Dedifferentiated amniotic fluid mesenchymal stem cell (primary cell): Measurements from ENCODE around the gene EBPL.

Source experiments
- DNase-seq: peaks from one replicate; pipeline ENCODE4 v3.0.0-alpha.2; 2016; ENCODE audit errors: extremely low spot score

The EBPL gene

DNA sequence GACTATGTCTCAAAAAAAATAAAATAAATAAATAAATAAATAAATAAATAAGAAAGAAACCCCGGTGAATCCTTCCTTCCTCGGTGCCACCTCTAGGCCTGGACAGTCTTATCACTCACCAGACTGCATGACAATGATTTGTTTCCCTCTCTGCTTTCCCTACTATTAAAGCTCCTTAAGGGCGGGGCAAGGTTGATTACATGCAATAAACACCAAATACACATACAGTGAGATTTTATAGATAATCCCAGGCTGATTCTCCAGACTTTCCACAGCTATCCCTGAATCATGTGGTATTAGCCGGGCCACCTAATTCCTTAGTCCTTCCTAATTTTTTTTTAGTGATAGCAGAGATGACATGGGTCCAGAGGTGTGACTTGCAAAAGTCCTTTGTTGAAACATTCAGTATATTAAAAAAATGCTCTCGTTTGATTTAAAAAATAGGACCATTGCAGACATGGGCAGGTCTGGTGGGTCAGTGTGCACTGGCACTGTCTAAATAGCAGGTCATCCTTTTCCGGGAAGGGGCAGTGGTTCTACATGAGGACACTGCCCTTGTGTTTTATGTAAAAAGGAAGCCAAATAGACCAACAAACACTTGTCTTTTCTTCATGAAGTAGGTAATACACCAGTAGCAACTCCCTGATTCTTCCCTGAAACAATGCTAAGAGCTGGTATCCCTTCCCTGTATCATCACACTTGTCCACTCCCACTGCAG, 14.5 kb downstream of the EBPL start:
- no peak for DNase-seq

- no peak for DNase-seq
These were observed 20.5 kb downstream of the EBPL start for GRCh38 chr13:49670828-49671227.

GRCh38 chr13:49669735-49670309, 21.5 kb downstream of the EBPL start:
- peak; percentile 39 for DNase-seq

GRCh38 chr13:49667773-49668172, 23.5 kb downstream of the EBPL start:
- DNase-seq = no peak

DNA sequence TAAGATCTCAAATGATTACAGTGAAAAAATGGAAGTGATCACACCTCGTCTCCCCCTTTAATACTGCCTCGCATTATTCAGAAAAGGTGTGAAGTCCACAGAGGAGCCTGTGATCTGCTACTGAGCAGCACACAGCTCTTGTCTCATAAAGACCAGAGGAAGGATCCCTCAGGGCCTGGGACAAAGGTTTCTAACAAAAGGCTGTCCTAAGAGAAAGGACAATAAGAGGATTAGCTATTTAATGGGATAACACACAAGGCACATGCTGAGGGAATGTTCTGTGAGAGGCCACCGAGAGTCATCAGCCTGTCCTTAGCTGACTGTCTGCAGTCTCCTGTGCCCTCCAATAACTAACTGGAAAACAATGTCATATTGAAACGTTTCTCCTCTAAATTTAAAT, 26.7 kb downstream of the EBPL start:
- no peak for DNase-seq

DNA sequence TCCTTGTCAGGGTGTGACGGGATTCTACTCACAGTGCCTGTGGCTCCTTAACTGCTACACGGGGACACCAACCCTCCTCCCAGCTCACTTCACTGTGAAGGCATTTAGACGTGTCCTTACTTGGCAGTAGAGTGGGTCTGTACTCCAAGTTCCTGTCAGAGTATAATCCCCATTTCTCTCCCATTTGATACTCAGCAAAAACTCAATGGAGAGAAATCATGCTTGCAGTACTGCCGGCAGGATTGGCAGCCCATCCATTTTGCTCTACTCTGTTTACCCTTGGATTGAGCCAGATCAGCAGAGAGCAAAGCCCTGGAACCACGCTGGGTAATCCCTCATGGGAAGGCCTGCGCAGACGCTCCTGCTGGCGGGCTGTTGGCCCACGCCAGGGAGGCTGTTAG, 34.0 kb downstream of the EBPL start:
- no peak for DNase-seq

GRCh38 chr13:49655906-49656305, 35.4 kb downstream of the EBPL start:
- no peak for DNase-seq

DNA sequence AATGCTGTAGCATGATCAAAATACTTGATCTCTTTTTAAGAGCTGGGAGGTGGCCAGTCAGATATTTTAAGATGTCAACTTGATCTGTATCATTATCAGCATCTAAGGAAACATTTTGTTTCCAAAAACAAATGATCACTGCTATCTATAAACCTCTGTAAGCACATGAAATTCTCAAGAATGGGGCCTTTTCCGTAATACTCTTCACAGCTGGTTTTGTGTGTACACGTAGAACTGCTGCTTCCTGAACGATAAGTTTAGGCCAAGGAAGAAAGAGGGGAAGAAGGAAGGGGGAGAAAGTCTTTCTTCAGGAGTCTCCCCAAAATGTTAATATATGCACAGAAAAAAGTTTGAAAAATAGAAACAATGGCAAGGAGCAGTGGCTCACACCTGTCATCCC, 37.3 kb downstream of the EBPL start:
- no peak for DNase-seq

DNA sequence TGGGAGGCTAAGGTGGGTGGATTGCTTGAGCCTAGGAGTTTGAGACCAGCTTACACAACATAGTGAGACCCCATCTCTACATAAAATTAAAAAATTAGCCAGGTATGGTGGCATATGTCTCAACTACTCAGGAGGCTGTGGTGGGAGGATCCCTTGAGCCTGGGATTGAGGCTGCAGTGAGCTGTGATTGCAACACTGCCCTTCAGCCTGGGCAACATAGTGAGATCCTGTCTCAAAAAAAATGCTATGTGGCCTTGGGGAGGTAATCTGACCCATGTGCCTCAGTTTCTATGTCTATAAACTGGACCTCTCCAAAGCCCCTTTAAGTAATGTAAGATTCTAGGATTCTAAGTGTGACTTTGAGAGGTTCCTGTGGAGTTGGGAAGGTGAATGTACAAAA, 37.8 kb downstream of the EBPL start:
- no peak for DNase-seq

DNA sequence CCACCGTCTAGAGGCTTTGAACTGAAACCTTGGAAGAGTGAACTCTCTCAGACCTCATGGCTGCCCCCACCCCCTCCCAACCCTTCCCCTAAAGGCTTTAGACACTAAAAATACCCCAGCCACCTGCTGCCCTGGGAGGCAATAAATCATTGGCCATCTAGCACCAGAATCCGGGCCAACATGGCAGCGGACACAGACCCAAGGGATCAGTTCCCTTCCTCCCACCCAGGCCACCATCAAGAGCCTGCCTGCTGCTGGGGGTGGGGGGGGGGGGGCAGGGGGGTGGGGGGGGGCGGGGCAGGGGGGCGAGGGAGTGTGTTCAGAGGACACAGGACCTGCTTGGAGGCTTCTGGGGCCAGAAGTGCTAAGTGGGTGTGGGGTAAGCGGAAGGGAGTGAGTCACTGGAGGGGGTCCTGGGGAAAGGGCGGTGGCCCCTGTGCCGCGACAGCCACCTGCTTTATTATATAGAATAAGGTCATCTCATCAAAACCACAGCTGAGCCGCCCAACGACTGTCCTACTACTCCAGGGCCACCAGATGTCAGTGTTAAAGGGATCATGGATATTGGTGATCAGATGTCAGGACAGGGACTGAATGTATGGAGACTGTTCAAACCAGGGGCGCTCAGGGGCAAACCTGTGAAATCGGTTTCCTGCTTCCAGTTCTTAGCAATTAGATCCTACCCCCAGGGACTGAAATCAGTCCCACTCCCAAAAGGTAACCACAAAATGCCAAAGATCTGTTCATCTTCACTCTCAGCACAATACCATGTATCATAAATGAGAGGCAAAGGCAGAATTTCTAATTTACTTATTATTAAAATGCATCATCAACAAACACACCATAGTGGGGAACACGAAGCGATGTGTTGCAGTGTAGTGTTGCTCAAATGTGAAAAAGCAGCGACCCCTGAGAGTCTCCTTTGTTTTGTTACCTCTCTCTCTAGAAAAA, 38.7 kb downstream of the EBPL start:
- no peak for DNase-seq

DNA sequence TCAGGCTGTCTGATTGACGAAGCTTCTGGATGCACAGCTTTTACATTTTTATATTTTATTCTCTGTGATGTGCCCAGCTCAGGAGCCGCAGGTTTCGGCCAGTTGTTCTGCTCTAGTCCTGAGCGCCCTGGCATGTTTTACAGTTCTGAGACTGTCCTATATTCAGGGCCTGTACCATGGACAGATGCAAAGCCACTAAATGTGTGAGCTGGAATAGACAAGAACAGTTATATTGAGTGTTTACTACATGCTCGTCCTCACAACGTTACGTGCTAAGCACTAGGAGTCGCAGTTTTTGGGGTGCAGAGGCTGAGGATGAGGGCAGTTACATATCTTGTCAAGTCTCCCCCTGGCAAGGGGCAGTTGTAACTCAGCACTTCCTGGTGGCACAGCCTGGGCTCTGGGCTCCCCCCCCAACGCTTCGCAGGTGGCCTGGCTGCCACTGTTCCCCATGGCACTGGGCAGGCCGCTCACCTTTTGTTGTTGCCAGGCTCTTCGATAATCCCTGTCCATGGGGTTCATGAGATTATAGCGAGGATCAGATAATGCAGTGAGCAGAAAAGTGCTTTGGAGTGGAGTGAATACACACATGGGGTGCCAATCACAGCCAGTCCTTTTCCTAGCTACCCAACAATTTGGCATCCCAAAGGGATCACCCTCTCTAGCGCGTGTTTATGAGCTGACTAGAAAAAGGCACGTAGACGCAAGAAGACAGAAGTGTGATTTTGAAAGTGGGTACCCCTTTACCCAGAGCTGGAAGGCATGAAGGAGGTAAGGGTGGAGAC, 39.5 kb downstream of the EBPL start:
- DNase-seq = no peak

- no peak for DNase-seq
These were observed 41.3 kb downstream of the EBPL start for GRCh38 chr13:49649963-49650312.

GRCh38 chr13:49649244-49649962, 41.9 kb downstream of the EBPL start:
- no peak for DNase-seq

DNA sequence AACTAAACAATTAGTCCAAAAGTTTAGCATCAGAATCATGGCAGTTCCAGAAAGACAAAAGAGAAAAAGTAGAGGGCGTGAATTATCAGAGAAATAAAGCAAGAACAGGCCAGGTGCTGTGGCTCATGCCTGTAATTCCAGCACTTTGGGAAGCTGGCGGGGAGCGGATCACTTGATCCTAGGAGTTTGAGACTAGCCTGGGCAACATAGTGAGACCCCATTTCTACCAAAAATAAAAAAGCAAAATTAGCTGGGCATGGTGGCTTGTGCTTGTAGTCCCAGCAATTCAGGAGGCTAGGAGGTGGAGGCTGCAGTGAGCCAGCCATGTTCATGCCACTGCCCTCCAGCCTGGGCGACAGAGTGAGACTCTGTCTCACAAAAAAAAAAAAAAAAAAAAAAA, 44.6 kb downstream of the EBPL start:
- DNase-seq = no peak

DNA sequence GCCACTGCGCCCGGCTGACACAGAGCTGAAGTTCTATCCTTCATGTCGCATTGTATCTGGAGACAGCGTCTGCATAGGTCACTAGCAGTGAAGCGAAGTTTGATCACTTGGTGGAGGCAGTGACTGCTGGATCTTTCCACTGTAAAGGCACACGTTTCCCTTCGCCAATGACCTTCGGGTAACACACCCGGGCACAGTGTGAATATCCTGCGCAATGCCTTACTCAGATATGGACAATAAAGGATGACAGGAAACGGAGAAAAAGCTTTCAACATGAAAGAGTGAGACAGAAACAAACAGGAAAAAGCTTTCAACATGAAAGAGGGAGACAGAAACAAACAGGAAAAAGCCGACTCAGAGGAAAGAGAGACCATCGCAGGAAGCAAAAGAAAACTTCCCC, 45.8 kb downstream of the EBPL start:
- DNase-seq = no peak

DNA sequence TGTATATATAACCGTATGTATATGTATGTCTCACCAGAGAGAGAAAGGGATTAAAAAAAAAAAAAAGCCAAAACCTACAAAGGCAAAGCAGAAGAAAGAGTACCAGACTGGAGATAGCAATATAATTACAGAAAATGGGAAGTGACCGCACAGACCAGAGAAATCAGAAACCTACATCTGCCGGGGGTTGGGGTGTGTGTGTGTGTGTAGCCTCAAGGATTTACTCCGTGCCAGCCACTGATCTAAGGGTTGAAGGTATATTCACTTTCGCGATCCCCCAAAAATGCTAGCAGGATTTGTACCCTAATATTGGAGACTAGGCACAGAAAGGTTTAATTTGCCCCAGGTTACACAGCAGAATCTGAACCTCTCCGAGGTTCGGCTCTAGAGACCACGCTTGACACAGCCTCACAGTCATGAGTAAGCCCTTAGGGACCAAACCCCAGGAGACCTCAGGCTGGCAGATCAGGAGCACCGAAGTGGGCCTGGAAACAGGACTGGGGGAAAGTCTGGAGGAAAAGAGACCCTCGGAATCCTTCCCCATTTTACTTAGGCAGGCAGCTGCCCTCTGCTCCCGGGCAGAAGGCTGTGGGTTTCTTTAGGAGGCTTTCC, 48.1 kb downstream of the EBPL start:
- no peak for DNase-seq

DNA sequence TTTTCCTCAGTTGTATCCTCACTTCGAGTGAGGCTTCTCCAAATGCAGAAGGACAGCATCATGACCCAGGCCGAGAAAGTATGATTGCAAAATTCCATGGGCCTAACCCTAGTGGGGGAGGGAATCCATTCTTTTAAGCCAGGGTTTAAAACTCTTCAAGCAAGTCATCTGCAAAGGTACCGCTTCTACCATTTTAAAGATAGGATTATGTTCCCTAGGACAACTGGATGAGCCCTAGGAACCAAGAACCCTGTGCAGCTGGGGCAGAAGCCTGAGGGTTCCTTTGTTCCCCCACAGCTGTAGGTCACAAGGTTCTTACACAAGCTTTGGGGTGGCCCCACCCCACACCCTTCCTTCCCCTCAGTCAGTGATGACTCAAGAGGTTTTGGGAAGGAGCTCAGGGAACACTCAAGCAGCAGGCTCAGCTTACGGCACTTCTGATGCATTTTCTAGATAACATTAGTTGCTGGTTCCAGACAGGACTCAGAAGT, 49.4 kb downstream of the EBPL start:
- DNase-seq = peak; percentile 64

GRCh38 chr13:49638744-49639072, 52.6 kb downstream of the EBPL start:
- DNase-seq = no peak

- DNase-seq = no peak
These were observed 53.1 kb downstream of the EBPL start for GRCh38 chr13:49638030-49638743.

DNA sequence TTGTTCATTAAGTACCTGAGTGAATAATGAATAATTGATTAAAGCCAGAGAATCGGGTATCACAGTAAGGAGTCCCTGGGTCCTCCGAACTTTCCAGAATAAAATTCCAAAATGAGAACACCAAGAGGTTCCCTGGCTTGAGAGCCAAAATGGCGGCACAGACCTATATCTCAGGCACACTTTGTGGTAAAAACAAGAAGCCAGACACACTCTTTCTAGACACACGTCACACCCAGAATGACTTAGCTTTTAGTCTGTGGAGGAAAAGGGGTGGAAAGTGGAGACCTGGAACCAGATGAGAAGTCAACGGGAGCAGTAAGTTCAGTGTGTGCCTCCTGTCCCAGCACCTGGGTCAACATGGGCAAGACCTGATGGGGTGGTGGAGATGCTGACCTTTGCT, 54.6 kb downstream of the EBPL start:
- DNase-seq = no peak
